Esophagus muscularis mucosa (tissue), 4 donors: Measurements from ENCODE around the gene RHEB.

Experiments
- EP300 ChIP-seq: sonication (generic); formaldehyde crosslinking; IDR thresholded peaks from one replicate; pipeline ENCODE4 v1.6.1; 2017; ENCODE audit warnings: antibody characterized with exemption
- POLR2A ChIP-seq: fragments of 450-650 bp; IDR thresholded peaks from one replicate; pipeline ENCODE4 v1.6.1; 2017; ENCODE audit warnings: antibody characterized with exemption, moderate library complexity, mild to moderate bottlenecking, low read depth
- POLR2AphosphoS5 ChIP-seq, 2 donors: sonication (generic); formaldehyde crosslinking; IDR thresholded peaks; one replicate each; pipeline ENCODE4 v1.6.1; 2017; ENCODE audit warnings: antibody characterized with exemption in 2 of 2
- TF ChIP-seq, protein P1 (sequence below), 3 experiments: fragments of 200-600 bp in 2 of 3; fragments of 450-650 bp in 1 of 3; sonication (generic) in 2 of 3; IDR thresholded peaks; one replicate each; pipeline ENCODE4 v1.5.1; 2017 to 2019; ENCODE audit warnings: antibody characterized with exemption in 3 of 3, mild to moderate bottlenecking in 2 of 3, moderate library complexity in 1 of 3

DNA sequence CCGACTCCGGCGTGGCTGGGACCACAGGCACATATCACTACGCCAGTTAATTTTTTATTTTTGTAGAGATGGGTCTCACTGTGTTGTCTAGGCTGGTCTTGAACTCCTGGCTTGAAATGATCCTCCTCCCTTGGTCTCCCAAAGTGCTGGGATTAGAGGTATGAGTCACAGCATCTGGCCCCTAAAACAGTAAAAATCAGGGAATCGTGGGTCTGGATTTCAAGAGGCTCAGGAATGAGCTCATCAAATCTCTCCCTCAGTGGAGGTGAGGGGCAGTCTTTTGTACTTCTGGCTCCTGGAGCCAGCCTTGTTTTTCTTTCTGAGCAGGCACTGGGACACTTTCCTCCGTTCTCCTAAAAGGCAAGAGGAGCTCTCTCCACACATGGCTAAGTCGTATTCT lies 32.1 kb upstream of the RHEB start:
- TF ChIP-seq, protein P1, sequence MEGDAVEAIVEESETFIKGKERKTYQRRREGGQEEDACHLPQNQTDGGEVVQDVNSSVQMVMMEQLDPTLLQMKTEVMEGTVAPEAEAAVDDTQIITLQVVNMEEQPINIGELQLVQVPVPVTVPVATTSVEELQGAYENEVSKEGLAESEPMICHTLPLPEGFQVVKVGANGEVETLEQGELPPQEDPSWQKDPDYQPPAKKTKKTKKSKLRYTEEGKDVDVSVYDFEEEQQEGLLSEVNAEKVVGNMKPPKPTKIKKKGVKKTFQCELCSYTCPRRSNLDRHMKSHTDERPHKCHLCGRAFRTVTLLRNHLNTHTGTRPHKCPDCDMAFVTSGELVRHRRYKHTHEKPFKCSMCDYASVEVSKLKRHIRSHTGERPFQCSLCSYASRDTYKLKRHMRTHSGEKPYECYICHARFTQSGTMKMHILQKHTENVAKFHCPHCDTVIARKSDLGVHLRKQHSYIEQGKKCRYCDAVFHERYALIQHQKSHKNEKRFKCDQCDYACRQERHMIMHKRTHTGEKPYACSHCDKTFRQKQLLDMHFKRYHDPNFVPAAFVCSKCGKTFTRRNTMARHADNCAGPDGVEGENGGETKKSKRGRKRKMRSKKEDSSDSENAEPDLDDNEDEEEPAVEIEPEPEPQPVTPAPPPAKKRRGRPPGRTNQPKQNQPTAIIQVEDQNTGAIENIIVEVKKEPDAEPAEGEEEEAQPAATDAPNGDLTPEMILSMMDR (IDR thresholded peaks at IDR 0.05) = no peak
- TF ChIP-seq EP300 (no peak), POLR2A (no peak), POLR2AphosphoS5 (IDR thresholded peaks at IDR 0.05) (no peak)
